ENCODE data around the gene MYOCOS.
"Not testable (repeated sequence)": the region's sequence is repeated elsewhere in the genome, so short reads cannot be mapped to it uniquely, and the experiment has no call there.

The MYOCOS gene

GRCh38 chr1:171588230-171588629 is 33.8 kb upstream of the MYOCOS start:
- H3K4me3 ChIP-seq (ENCODE audit: low read depth, low read length): no peak overlapping the region
- no peak for TF ChIP-seq CTCF (IDR thresholded peaks at IDR 0.05; ENCODE audit: low read depth, low read length, missing control alignments)
- DNase-seq (ENCODE audit: low read depth): no peak

- no peak for TF ChIP-seq CTCF (IDR thresholded peaks at IDR 0.05; ENCODE audit: low read depth, low read length, missing control alignments)
- no peak overlapping the region for H3K4me3 ChIP-seq (ENCODE audit: low read depth, low read length)
- no peak for DNase-seq (ENCODE audit: low read depth)
Measured at GRCh38 chr1:171590022-171590421, 32.0 kb upstream of the MYOCOS start.

- DNase-seq (ENCODE audit: low read depth): no peak
- no peak overlapping the region for H3K4me3 ChIP-seq (ENCODE audit: low read depth, low read length)
- TF ChIP-seq CTCF (IDR thresholded peaks at IDR 0.05; ENCODE audit: low read depth, low read length, missing control alignments): no peak
Measured at GRCh38 chr1:171595324-171595723, 26.7 kb upstream of the MYOCOS start.

- H3K4me3 ChIP-seq (ENCODE audit: low read depth, low read length): no peak overlapping the region
- no peak for DNase-seq (ENCODE audit: low read depth)
- TF ChIP-seq CTCF (IDR thresholded peaks at IDR 0.05; ENCODE audit: low read depth, low read length, missing control alignments): no peak
Measured at GRCh38 chr1:171596119-171596518, 25.9 kb upstream of the MYOCOS start.

- TF ChIP-seq CTCF (IDR thresholded peaks at IDR 0.05; ENCODE audit: low read depth, low read length, missing control alignments): no peak
- DNase-seq (ENCODE audit: low read depth): no peak
- H3K4me3 ChIP-seq (ENCODE audit: low read depth, low read length): no peak overlapping the region
Measured at GRCh38 chr1:171596705-171597104, 25.3 kb upstream of the MYOCOS start.

GRCh38 chr1:171597203-171597602 is 24.8 kb upstream of the MYOCOS start:
- no peak for TF ChIP-seq CTCF (IDR thresholded peaks at IDR 0.05; ENCODE audit: low read depth, low read length, missing control alignments)
- no peak overlapping the region for H3K4me3 ChIP-seq (ENCODE audit: low read depth, low read length)

GRCh38 chr1:171600310-171600709 is 21.7 kb upstream of the MYOCOS start:
- not testable (repeated sequence) for DNase-seq (ENCODE audit: low read depth); H3K4me3 ChIP-seq (ENCODE audit: low read depth, low read length)

More at GRCh38 chr1:171597203-171597602, 24.8 kb upstream of the MYOCOS start:
- DNase-seq (ENCODE audit: low read depth): no peak

GRCh38 chr1:171600862-171601261 is 21.2 kb upstream of the MYOCOS start:
- TF ChIP-seq CTCF (IDR thresholded peaks at IDR 0.05; ENCODE audit: low read depth, low read length, missing control alignments): no peak
- DNase-seq (ENCODE audit: low read depth): no peak
- no peak overlapping the region for H3K4me3 ChIP-seq (ENCODE audit: low read depth, low read length)

GRCh38 chr1:171603042-171603441 is 19.0 kb upstream of the MYOCOS start:
- not testable (repeated sequence) for DNase-seq (ENCODE audit: low read depth); H3K4me3 ChIP-seq (ENCODE audit: low read depth, low read length)
